Measurements from ENCODE around the gene HMGN4. TPM values are rescaled to one million over a fixed set of nuclear protein-coding genes. Genes with fewer than 3 reads are reported as not detected.

HMGN4 gene
- total and polyA plus RNA-seq, 5 donors from 2014 or later, result 59.5 to 214 (median 183) TPM

Other genes with a start within 250 kb of the HMGN4 start
- 135 TPM for gene BTN3A2, start 173.2 kb upstream of the HMGN4 start, total RNA-seq
- 100 to 1,000 TPM; 135 to 224 (median 140) TPM for gene BTN3A2, start 173.2 kb upstream of the HMGN4 start, polyA plus RNA-seq
- gene BTN2A2, start 155.3 kb upstream of the HMGN4 start, total RNA-seq, result 62.3 TPM
- 1 to 10 TPM; 4.5 to 9.5 (median 6.8) TPM for gene BTN2A2, start 155.3 kb upstream of the HMGN4 start, polyA plus RNA-seq
- 279 TPM for gene BTN3A1, start 136.1 kb upstream of the HMGN4 start, total RNA-seq
- 10 to 100 TPM; 67.4 to 100.0 (median 71.2) TPM for gene BTN3A1, start 136.1 kb upstream of the HMGN4 start, polyA plus RNA-seq
- gene BTN3A3, start 97.9 kb upstream of the HMGN4 start, total RNA-seq, result 125 TPM
- gene BTN3A3, start 97.9 kb upstream of the HMGN4 start, polyA plus RNA-seq, result 10 to 100 TPM; 79.3 to 91.5 (median 82.7) TPM
- gene BTN2A1, start 80.4 kb upstream of the HMGN4 start, total RNA-seq, result 35.9 TPM
- 10 to 100 TPM in 3 of 4 donors, 1 to 10 TPM in 1; 9.7 to 14.5 (median 12.2) TPM for gene BTN2A1, start 80.4 kb upstream of the HMGN4 start, polyA plus RNA-seq
- gene BTN1A1, start 38.1 kb upstream of the HMGN4 start, total RNA-seq, result not detected
- under 1 TPM in 1 of 4 donors, not detected in 3; 0.33 TPM for gene BTN1A1, start 38.1 kb upstream of the HMGN4 start, polyA plus RNA-seq
- gene ABT1, start 58.6 kb downstream of the HMGN4 start, total RNA-seq, result 29.4 TPM
- gene ABT1, start 58.6 kb downstream of the HMGN4 start, polyA plus RNA-seq, result 10 to 100 TPM; 53.7 to 64.0 (median 57.9) TPM
- 2.8 TPM for gene ZNF322, start 121.4 kb downstream of the HMGN4 start, total RNA-seq
- gene ZNF322, start 121.4 kb downstream of the HMGN4 start, polyA plus RNA-seq, result 1 to 10 TPM; 5.5 to 8.4 (median 7.6) TPM

Measured in CD4-positive, CD25-positive, alpha-beta regulatory T cell (primary cell).